ENCODE measurements around the gene LINGO3.

The LINGO3 gene

DNA sequence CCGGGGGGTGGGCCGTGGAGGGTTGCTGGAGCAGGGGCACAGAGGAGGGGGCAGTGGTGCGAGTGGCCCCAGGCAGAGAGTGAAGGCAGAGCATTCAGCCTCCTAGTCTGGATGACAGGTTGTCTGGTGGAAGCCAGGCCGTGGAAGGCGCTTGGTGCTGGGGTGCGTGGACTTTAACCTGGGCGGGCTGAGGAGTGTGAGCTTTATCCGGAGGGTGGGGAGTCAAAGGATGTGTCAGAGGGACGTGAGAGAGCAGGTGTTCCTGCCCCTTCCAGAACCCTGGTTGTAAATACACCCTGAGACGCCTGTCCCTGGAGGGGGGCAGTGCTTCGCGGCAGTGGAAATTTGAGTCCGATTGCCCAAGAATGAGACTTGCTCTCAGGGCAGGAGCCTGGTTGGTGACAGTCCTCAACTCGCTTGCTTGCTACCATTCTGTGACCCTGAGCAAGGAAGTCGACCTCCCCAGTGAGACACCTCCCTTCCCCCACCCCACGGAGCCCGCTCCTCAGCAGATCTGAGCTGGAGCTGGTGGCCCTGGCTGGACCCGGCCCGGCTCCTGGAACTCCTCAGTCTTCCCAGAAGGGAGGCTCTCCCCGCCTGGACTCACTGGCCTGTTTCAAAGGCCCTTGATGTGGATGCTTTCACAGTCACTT, 22.8 kb upstream of the LINGO3 start:
- FAIRE-seq = no peak
- TF ChIP-seq POLR2A (IDR thresholded peaks at IDR 0.05; ENCODE audit: low read depth, low read length) = no peak
- no peak for TF ChIP-seq POLR2AphosphoS5 (IDR thresholded peaks at IDR 0.05; ENCODE audit: low read depth, low read length)
- TF ChIP-seq TAF1 (IDR thresholded peaks at IDR 0.05; ENCODE audit: borderline replicate concordance, low read depth, low read length) = no peak
- no peak for DNase-seq (ENCODE audit: insufficient read length)

DNA sequence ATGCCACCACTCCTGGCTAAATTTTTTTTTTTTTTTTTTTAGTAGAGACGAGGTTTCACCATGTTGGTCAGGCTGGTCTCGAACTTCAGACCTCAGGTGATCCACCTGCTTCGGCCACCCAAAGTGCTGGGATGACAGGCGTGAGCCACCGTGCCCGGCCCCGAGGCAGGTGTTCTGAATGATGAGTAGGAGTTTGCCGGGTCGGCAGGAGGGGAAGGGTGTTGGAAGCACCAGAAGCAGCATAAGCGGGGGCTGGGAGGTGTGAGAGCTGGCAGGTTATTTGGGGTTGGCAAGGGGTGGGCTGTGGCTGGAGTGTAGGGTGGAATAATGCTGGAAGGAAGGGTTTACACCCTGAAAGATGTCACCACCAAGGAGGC, 22.3 kb upstream of the LINGO3 start:
- TF ChIP-seq POLR2A (IDR thresholded peaks at IDR 0.05; ENCODE audit: low read depth, low read length) (no peak), TAF1 (IDR thresholded peaks at IDR 0.05; ENCODE audit: borderline replicate concordance, low read depth, low read length) (no peak), POLR2AphosphoS5 (IDR thresholded peaks at IDR 0.05; ENCODE audit: low read depth, low read length) (no peak)
- FAIRE-seq (no peak), DNase-seq (ENCODE audit: insufficient read length) (no peak)

DNA sequence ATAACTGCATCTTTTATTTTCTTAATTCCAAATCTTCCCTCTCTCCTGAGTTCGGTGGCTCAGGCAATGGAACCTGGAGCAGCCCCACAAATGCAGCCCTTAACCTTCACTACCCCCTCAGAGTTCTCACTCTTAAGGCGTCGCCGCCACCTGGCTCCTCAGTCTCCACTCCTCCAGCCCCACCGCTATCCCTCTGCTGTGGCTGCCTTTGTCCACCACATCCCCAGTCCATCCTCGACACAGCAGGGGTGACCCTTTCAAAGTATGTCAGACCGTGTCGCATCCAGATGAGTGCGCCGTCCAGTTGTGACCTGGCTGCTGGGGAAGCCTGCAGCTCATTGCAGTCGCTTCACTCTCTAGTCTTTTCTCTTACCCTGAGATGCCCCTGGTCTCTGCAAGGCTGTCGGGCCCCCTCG, 21.6 kb upstream of the LINGO3 start:
- DNase-seq (ENCODE audit: insufficient read length) = no peak
- FAIRE-seq = no peak
- TF ChIP-seq POLR2AphosphoS5 (IDR thresholded peaks at IDR 0.05; ENCODE audit: low read depth, low read length) (no peak), POLR2A (IDR thresholded peaks at IDR 0.05; ENCODE audit: low read depth, low read length) (no peak), TAF1 (IDR thresholded peaks at IDR 0.05; ENCODE audit: borderline replicate concordance, low read depth, low read length) (no peak)

DNA sequence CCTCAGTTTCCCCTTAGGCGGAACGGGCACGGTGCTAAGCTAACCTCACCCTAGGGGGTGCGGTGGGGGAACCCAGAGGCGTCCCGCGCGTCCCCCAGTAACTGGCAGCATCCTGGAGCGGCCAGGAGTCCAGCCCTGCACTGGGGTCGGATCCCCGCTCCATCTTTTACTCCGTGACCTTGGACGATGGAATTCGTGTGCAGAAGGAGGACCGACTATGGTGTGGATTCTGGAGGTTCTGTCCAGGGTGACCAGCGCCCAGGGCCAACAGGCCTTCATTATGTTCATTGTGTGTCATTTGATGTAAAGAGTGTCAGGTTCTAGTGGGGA, 21.2 kb upstream of the LINGO3 start:
- no peak for FAIRE-seq
- TF ChIP-seq TAF1 (IDR thresholded peaks at IDR 0.05; ENCODE audit: borderline replicate concordance, low read depth, low read length) (no peak), POLR2AphosphoS5 (IDR thresholded peaks at IDR 0.05; ENCODE audit: low read depth, low read length) (no peak), POLR2A (IDR thresholded peaks at IDR 0.05; ENCODE audit: low read depth, low read length) (no peak)

DNA sequence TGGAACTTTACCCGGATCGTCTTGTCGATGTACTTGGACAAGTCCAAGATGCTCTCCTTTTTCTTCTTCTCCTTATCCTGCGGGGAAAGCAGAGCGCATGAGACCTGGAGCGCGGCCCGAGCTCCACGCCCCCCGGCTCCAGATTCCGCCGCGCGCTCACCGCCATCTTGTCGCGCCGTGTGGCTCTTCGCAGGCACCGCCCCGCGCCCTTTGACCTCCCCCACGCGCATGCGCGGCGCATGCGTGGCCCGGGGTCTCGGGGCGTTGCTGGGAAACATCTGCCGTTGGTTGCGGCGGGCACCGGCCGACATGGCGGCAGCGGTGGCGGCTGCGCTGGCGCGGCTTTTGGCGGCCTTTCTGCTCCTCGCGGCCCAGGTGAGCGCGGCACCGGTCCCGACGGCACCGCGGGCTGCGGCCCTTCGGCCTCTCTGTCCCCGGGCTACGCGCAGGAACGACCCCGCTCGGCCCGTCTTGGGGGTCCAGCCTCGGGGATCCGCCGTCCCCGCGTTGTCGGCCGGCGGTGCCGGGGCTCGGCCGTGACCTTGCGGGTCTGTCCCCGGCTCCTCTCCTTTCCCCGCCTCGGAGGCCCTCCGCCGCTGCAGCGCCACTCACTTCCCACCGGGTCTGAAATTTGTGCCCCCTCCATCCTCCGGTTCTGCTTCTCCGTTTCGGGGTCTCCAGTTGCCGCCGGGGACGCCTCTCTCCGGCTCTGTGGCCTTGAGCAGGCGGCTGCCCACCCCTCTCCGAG, 20.6 kb upstream of the LINGO3 start, which contains the start of the genes LSM7 and SPPL2B:
TSS of gene LSM7 (minus strand) at position 186 of the 748 bp plus-strand sequence. CDS start at position 166, 20 bp downstream.
TSS of gene SPPL2B (plus strand) at position 284 of the 748 bp plus-strand sequence. CDS start at position 310, 26 bp downstream.
- DNase-seq (ENCODE audit: insufficient read length) (peak; percentile 99), FAIRE-seq (peak; percentile 98)
- TF ChIP-seq TAF1 (IDR thresholded peaks at IDR 0.05; ENCODE audit: borderline replicate concordance, low read depth, low read length) (peak; percentile 73), POLR2AphosphoS5 (IDR thresholded peaks at IDR 0.05; ENCODE audit: low read depth, low read length) (peak; percentile 85), POLR2A (IDR thresholded peaks at IDR 0.05; ENCODE audit: low read depth, low read length) (peak; percentile 91)

More for the DNA sequence above, 21.2 kb upstream of the LINGO3 start:
- DNase-seq (ENCODE audit: insufficient read length) = no peak

DNA sequence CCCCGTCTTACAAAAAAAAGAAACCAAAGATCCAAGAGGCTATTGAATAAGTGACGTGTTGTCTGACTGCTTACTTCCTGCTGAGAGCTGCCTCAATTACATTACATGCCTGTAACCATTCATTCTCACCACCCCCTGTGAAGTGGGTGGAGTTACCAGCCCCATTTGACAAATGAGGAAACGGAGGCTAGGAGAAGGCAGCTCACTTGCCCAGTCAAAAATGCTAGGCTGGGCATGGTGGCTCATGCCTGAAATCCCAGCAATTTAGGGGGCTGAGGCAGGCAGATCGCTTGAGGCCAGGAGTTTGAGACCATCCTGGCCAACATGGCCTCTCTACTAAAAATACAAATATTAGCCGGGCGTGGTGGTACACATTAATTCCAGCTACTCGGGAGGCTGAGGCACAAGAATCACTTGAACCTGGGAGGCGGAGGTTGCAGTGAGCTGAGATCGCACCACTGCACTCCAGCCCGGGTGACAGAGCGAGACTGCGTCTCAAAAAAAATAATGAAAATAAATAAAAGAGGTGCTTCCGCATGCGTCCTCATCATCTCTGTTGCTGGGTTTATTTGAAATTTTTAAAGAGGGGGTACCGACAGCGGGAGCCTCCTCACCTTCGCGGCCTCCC, 19.9 kb upstream of the LINGO3 start:
- FAIRE-seq (peak; percentile 97), DNase-seq (ENCODE audit: insufficient read length) (peak; percentile 62)
- no peak for TF ChIP-seq POLR2AphosphoS5 (IDR thresholded peaks at IDR 0.05; ENCODE audit: low read depth, low read length)
- TF ChIP-seq POLR2A (IDR thresholded peaks at IDR 0.05; ENCODE audit: low read depth, low read length) = peak; percentile 12; the same call in 1 of the 2 replicates
- TF ChIP-seq TAF1 (IDR thresholded peaks at IDR 0.05; ENCODE audit: borderline replicate concordance, low read depth, low read length) = 0 out of 2 replicates have a peak, but pooled peaks have one; percentile 22

DNA sequence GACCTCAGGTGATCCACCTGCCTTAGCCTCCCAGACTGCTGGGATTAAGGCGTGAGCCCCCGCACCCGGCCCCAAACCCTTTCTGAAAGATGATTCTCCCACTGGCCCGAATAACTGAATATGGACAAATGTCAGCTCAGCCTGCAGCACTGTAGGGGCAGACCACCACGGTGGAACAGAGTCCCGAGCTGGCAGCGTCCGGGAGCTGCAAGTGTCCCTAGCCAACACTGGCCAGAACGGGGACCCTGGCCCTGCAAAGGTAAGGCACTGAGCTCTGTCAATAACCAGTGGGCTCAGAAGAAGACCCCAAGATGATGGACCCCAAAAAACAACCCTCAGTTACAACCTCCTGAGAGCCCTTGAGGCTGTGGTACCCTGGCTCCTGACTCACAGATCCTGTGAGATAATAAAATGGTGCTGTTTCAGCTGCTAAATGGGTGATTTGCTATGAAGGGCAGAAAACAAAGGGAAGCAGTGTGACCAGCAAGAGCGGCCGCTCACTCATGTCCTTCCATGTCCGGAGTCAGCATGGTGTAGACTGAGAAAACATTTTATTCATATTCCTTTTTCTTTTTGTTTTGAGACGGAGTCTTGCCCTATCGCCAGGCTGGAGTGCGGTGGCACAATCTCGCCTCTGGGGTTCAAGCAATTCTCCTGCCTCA, 18.9 kb upstream of the LINGO3 start:
- FAIRE-seq = no peak
- TF ChIP-seq POLR2A (IDR thresholded peaks at IDR 0.05; ENCODE audit: low read depth, low read length) (no peak), TAF1 (IDR thresholded peaks at IDR 0.05; ENCODE audit: borderline replicate concordance, low read depth, low read length) (no peak)
- no peak for DNase-seq (ENCODE audit: insufficient read length)

DNA sequence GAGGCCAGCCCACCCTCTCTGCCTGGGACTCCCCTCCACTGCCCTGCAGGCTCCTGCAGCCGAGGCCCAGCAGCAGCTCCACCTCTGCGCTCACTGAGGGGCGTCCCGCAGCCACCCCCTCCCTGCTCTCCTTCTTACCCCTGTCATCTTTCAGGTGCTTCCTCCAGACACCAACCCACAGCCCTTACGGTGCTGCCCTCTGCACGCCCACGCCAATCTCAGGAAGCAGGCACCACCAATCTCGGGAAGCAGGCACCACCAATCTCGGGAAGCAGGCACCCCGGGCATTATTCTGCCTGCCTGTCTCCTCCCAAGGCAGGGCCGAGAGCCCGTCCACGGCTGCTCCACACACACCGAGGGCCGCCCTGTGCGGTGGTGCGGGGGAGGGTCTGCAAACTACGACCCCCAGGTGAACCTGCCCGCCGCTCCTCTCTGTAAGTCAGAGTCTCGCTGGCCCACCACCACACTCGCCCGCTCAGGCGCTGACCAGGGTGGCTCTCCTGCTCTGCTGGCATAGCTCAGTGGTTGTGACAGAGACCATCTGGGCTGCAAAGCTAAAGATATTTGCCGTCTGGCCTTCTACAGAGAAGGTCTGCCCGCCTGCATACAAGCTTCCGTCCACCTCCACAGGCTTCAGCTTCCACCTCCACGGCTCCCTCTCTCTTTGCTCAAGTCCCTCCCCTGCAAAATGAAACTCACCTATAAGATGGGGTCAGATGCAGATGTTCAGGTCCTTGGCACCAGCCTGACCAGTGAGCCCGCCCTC, 17.5 kb upstream of the LINGO3 start:
- no peak for DNase-seq (ENCODE audit: insufficient read length)
- FAIRE-seq = no peak
- TF ChIP-seq POLR2A (IDR thresholded peaks at IDR 0.05; ENCODE audit: low read depth, low read length) (no peak), TAF1 (IDR thresholded peaks at IDR 0.05; ENCODE audit: borderline replicate concordance, low read depth, low read length) (no peak), POLR2AphosphoS5 (IDR thresholded peaks at IDR 0.05; ENCODE audit: low read depth, low read length) (no peak)

DNA sequence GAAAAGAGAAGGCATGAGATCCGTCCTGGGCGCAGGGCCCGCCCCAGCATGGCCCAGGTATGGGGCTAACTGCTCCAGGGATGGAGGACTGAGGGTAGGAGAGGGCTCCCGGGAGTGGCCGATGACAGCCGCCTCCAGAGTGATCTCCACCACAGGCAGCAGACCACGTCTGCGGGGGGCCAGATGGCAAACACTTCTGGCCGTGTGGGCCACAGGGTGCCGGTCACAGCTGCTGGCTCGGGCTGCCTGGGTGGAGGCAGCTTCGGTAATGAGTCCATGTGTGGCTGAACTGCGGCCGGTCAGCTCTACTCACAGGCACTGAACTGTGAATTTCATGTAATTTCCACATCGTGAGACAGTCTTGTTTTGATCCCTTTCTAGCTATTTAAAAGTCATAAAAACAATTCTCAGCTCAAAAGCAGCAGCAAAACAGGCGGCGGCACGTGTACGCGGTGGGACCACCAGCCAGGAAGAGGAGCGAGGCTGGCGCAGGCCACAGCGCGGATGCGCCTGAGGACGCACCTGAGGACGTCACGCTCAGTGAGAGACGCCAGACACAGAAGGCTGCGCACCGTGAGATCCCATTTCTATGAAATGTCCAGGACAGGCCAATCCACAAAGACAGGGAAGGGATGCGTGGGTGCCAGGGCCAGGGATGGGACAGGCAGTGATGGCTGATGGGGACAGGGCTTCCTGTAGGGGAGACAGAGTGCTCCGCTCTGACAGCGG, 16.4 kb upstream of the LINGO3 start:
- no peak for DNase-seq (ENCODE audit: insufficient read length)
- FAIRE-seq = peak; percentile 80
- no peak for TF ChIP-seq TAF1 (IDR thresholded peaks at IDR 0.05; ENCODE audit: borderline replicate concordance, low read depth, low read length)
- TF ChIP-seq POLR2A (IDR thresholded peaks at IDR 0.05; ENCODE audit: low read depth, low read length) = peak; percentile 10; the same call in 1 of the 2 replicates

DNA sequence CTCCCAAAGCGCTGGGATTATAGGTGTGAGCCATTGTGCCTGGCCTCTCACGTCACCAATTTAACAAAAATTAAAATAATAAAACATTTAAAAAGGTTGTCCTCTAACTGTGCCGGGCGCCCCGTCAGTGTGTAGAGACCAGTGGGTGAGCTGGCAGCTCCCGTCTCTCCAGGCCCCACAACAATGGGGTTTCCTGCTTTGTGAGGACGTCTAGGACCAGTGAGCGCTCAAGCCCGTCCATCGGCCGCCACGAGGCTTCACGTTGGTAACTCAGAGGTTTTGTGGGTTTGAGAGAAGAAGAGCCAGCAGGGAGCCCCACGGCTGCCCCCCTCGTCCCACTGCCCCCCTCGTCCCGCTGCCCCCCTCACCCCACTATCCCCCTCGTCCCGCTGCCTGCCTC, 15.8 kb upstream of the LINGO3 start:
- DNase-seq (ENCODE audit: insufficient read length) (no peak), FAIRE-seq (no peak)
- TF ChIP-seq POLR2AphosphoS5 (IDR thresholded peaks at IDR 0.05; ENCODE audit: low read depth, low read length) (no peak), TAF1 (IDR thresholded peaks at IDR 0.05; ENCODE audit: borderline replicate concordance, low read depth, low read length) (no peak), POLR2A (IDR thresholded peaks at IDR 0.05; ENCODE audit: low read depth, low read length) (no peak)

Data from GM12892 (cell line).